Immature natural killer cell (primary cell): Measurements from ENCODE around the gene EPB41L5. TPM values are rescaled to one million over a fixed set of nuclear protein-coding genes. Genes with fewer than 3 reads are reported as not detected.
A peak's percentile ranks its signal among the peaks of the same experiment; 100 is the strongest.
"Not testable (repeated sequence)": the region's sequence is repeated elsewhere in the genome, so short reads cannot be mapped to it uniquely, and the experiment has no call there.

ENCODE experiments used
- DNase-seq, 3 donors: peaks; one replicate each; pipeline ENCODE4 v3.0.0; 2022; ENCODE audit warnings: mixed read lengths in 1 of 3
- H3K27ac Mint-ChIP-seq, 6 donors: one replicate each; pipeline ENCODE4 v1.8.0; 2020; ENCODE audit warnings: mixed read lengths in 6 of 6, mild to moderate bottlenecking in 5 of 6, inconsistent platforms in 4 of 6, moderate library complexity in 3 of 6
- H3K27me3 Mint-ChIP-seq, 3 donors: one replicate each; pipeline ENCODE4 v1.8.0; 2020 to 2021; ENCODE audit warnings: low read depth in 3 of 3, mild to moderate bottlenecking in 3 of 3, mixed read lengths in 3 of 3, moderate library complexity in 3 of 3, inconsistent platforms in 1 of 3
- H3K36me3 Mint-ChIP-seq, 3 donors: one replicate each; pipeline ENCODE4 v1.8.0; 2020; ENCODE audit warnings: mixed read lengths in 3 of 3, inconsistent platforms in 2 of 3, mild to moderate bottlenecking in 2 of 3
- H3K4me1 Mint-ChIP-seq, 2 donors: one replicate each; pipeline ENCODE4 v1.8.0; 2020; ENCODE audit warnings: inconsistent platforms in 2 of 2, mild to moderate bottlenecking in 2 of 2, mixed read lengths in 2 of 2, moderate library complexity in 1 of 2
- H3K4me3 Mint-ChIP-seq, 5 donors: one replicate each; pipeline ENCODE4 v1.8.0; 2020; ENCODE audit warnings: mild to moderate bottlenecking in 5 of 5, mixed read lengths in 5 of 5, inconsistent platforms in 3 of 5, moderate library complexity in 3 of 5
- H3K9me3 Mint-ChIP-seq, 6 donors: one replicate each; pipeline ENCODE4 v1.8.0; 2020; ENCODE audit warnings: mild to moderate bottlenecking in 6 of 6, mixed read lengths in 6 of 6, inconsistent platforms in 4 of 6, moderate library complexity in 3 of 6
- polyA plus RNA-seq, 3 donors: library from polyadenylated mRNA; unstranded; fragments of 300-500 nt; fragmentation: Illumina TruSeq; gene quantifications; one replicate each; pipeline ENCODE4 v1.2.3, GENCODE V29; 2021

The EPB41L5 gene
- polyA plus RNA-seq, 3 donors from 2014 or later = 1.5 to 5.8 (median 4.1) TPM

DNA sequence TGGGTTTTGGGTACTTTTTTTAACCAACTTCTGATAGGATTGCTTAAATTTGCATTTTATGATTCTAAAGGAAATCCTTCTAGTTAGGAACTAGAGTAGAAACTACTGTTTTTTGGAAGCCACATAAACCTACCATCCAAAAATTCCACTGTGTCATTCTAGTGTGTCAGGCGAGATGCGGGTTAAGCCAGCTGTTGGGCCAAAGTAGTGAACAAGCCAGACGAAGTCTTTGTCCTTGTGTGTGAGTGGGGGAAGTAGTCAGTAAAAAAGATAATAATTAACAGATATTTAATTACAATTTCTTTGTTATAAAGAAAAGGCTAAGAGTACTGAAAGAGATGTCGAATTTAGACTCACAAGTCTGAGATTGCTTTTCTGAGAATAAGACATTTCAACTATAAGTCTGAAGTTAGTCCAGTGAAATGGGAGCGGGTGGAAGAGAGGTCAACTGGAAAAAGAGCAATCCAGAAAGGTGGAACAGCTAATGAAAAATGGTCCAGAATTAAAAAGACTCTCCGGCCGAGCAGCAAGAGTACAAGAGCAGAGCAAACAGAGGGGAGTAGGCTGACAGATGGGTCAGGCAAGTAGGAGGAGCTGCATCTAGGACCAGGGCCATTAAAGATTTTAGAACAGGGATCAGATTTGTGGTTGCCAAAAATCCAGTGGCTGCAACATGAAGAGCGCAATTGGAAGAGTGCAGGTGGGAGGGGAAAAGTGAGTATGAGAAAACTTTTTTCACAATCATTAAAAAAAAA is 1.5 kb downstream of the EPB41L5 start:
- H3K27ac Mint-ChIP-seq = peak overlapping the region in 1 of 6 donors; percentile 72
- H3K36me3 Mint-ChIP-seq = peaks cover 0 to 7% (median 5%) of the 10 kb centered on the region in 3 donors
- H3K4me3 Mint-ChIP-seq = peak overlapping the region in 4 of 5 donors; percentile 81 to 86 (median 84)
- H3K27me3 Mint-ChIP-seq = peaks cover 2 to 7% (median 4%) of the 10 kb centered on the region in 3 donors
- peaks cover 20 to 24% of the 10 kb centered on the region in 2 donors for H3K4me1 Mint-ChIP-seq
- no peak for DNase-seq
- no peaks in the 10 kb centered on the region for H3K9me3 Mint-ChIP-seq

DNA sequence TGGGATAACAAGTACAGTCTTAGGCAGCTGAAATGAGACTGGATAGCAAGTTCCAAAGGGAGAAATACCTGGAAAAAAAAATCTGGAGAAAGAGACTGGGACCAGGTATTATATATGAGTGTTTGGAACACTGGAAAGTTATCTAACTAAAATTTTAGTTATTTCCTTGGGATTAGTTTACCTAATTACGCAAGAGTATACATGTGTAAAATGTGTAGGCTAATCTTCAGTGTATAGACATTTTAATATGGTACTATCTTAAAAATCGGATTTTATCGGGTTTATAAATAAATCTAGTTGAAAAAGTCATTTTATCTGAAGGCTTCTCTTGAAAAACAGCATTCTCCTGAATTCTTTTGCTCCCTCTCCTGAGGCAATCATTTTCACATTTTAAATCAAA is 3.9 kb downstream of the EPB41L5 start:
- Mint-ChIP-seq H3K4me1 (peaks cover 17 to 24% of the 10 kb centered on the region in 2 donors), H3K27ac (no peak overlapping the region), H3K9me3 (no peaks in the 10 kb centered on the region), H3K27me3 (peaks cover 0 to 5% (median 0%) of the 10 kb centered on the region in 3 donors), H3K36me3 (peaks cover 0 to 9% (median 7%) of the 10 kb centered on the region in 3 donors), H3K4me3 (no peak overlapping the region)
- no peak for DNase-seq

DNA sequence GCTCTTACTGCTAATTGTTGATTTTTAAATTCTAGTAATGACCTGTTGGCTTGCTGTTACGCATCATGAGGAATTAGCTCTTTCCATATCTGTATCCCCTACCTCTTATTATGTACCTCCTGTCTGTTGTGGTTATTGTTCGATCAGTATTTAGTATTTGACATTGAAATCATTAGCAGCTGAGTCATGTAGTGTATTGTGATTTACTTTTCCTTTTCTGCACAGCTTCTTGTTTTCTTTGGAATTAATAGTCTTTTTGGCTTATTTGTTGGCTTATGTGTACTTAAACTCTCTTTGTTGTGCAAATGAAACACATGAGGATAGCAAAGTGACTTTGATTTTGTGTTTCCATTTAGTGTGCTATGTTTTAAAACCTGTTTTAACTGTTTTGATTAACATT is 4.3 kb downstream of the EPB41L5 start:
- Mint-ChIP-seq H3K27ac (no peak overlapping the region), H3K36me3 (peaks cover 0 to 9% (median 7%) of the 10 kb centered on the region in 3 donors), H3K27me3 (peaks cover 0 to 5% (median 0%) of the 10 kb centered on the region in 3 donors), H3K4me3 (no peak overlapping the region), H3K4me1 (peaks cover 16 to 20% of the 10 kb centered on the region in 2 donors), H3K9me3 (no peaks in the 10 kb centered on the region)
- DNase-seq = no peak

DNA sequence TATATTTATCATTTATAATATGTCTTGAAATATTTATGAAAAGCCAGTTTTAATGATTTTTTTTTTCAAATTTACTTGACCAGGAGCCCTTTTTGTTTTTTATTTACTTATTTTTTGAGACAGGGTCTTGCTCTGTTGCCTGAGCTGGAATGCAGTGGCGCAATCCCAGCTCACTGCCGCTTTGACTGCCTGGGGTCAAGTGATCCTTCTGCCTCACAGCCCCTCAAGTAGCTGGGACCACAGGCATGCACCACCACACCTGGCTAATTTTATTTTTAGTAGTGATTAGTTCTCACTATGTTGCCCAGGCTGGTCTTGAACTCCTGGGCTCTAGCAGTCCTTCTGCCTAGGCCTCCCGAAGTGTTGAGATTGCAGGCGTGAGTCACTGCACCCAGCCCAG is 5.7 kb downstream of the EPB41L5 start:
- Mint-ChIP-seq H3K4me1 (peaks cover 9 to 12% of the 10 kb centered on the region in 2 donors), H3K4me3 (no peak overlapping the region), H3K9me3 (peaks cover 0 to 2% (median 0%) of the 10 kb centered on the region in 6 donors), H3K27me3 (peaks cover 0 to 5% (median 0%) of the 10 kb centered on the region in 3 donors), H3K36me3 (peaks cover 0 to 14% (median 7%) of the 10 kb centered on the region in 3 donors), H3K27ac (no peak overlapping the region)
- DNase-seq = no peak

DNA sequence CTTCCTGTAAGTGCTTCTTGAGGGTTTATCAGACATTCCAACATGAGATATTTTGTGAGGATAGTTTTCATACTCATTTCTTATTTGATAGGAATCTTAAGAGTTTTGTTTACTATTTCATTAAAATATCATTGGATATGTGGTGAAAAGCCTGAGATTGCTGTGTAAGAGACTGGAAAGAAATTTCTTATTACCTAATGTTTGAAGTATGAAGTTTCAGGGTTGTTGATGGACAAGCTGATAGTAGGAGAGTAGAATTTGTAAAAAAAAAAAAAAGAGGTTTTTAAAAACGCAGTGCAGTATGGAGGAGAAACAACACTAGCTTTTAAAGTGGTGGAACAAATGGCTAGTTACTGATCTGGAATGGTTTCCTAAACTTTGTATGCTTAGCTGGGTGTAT is 7.7 kb downstream of the EPB41L5 start:
- no peak for DNase-seq
- peaks cover 0 to 2% (median 2%) of the 10 kb centered on the region in 3 donors for H3K27me3 Mint-ChIP-seq
- peaks cover 6 to 21% (median 8%) of the 10 kb centered on the region in 3 donors for H3K36me3 Mint-ChIP-seq
- no peaks in the 10 kb centered on the region for H3K4me1 Mint-ChIP-seq
- peaks cover 0 to 6% (median 2%) of the 10 kb centered on the region in 6 donors for H3K9me3 Mint-ChIP-seq
- H3K4me3 Mint-ChIP-seq = no peak overlapping the region
- no peak overlapping the region for H3K27ac Mint-ChIP-seq

DNA sequence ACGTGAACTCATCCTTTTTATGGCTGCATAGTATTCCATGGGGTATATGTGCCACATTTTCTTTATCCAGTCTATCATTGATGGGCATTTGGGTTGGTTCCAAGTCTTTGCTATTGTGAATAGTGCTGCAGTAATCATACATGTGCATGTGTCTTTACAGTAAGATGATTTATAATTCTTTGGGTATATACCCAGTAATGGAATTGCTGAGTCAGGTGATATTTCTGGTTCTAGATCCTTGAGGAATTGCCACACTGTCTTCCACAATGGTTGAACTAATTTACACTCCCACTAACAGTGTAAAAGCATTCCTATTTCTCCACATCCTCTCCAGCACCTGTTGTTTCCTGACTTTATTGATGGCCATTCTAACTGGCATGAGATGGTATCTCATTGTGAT is 9.6 kb downstream of the EPB41L5 start:
- H3K4me1 Mint-ChIP-seq, H3K27ac Mint-ChIP-seq, H3K27me3 Mint-ChIP-seq, DNase-seq, H3K4me3 Mint-ChIP-seq, H3K9me3 Mint-ChIP-seq: not testable (repeated sequence)
- H3K36me3 Mint-ChIP-seq = peaks cover 8 to 21% (median 10%) of the 10 kb centered on the region in 3 donors

DNA sequence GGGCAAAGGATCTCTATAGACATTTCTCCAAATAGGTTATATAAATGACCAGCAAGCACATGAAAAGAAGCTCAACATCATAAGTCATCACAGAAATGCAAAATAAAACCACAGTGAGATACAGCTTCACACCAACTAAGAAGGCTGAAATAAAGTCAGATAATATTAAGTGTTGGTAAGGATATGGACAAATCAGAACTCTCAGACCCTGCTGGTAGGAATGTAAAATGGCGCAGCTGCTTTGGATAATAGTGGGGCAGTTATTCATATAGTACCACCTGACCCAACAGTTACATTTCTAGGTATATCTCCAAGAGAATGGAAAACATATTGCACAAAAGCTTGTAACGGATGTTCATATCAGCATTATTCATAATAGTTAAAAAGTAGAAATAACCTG is 14.0 kb downstream of the EPB41L5 start:
- peaks cover 8 to 16% (median 15%) of the 10 kb centered on the region in 3 donors for H3K36me3 Mint-ChIP-seq
- peaks cover 0 to 2% (median 0%) of the 10 kb centered on the region in 3 donors for H3K27me3 Mint-ChIP-seq
- no peak overlapping the region for H3K4me3 Mint-ChIP-seq
- DNase-seq = no peak
- H3K4me1 Mint-ChIP-seq = no peaks in the 10 kb centered on the region
- H3K27ac Mint-ChIP-seq = no peak overlapping the region
- H3K9me3 Mint-ChIP-seq = peaks cover 0 to 6% (median 2%) of the 10 kb centered on the region in 6 donors

DNA sequence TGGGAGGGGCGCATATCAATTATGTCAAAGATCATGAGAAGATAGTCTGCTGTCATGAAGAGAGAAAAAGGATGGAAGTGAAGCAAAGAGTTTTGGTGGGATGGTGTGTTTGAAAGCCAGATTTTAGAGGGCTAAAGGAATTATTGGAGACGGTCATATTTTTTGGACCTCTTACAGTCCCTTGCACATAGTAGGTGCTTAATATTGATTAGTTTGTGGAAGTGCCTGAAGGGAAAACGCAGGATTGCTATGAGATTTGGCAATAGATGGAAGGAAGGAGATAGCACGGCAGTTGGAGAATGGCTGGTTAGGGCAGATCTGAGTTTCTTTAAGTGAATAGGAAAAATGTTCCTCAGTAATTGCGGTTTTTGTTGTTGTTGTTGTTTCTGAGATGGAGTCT is 15.9 kb downstream of the EPB41L5 start:
- DNase-seq = no peak
- Mint-ChIP-seq H3K27ac (no peak overlapping the region), H3K36me3 (peaks cover 8 to 15% (median 11%) of the 10 kb centered on the region in 3 donors), H3K27me3 (peaks cover 0 to 2% (median 0%) of the 10 kb centered on the region in 3 donors), H3K9me3 (peaks cover 0 to 6% (median under 1%) of the 10 kb centered on the region in 6 donors), H3K4me3 (no peak overlapping the region), H3K4me1 (no peaks in the 10 kb centered on the region)

DNA sequence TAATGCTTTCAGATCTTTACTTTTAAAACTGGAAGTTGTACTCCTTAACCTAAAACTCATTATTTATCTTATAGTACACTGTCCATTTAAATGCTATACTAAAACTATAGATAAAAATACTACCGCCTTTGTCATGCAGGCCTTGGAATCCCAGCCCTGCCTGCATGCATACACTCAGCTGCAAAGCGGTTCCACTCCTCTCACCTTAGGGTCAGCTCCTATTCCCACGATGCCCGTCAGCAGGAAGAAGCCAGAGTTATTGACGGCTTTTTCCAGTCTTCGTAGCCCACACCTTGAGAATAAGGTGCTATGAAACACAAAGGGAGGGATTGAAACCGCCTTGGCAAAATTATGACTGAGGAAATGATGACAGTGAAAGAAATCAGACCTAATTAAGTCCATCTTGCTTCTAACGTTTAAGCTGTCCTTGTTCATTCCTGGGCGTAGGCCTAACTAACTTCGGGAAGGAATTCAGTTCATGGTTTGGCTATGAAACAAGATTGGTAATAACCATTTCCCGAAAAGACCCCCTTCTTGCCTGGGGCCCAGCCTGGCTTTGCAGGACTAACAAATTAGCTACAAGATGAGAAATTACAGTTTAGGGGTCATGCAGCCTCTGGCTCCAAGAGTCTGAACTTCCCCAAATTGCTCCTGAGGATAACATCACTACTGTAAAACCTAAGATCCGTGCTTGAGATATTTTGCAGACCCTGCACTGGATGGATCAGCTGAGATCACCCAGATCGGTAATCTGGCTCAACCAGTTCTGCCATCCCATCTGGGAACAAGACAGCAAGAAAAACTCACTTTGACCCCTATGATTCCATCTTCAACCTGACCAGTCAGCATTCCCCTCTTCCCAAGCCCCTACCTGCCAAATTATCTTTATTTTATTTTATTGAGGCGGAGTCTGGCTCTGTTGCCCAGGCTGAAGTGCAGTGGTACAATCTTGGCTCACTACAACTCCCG is 17.1 kb downstream of the EPB41L5 start:
- DNase-seq = no peak
- Mint-ChIP-seq H3K4me1 (peaks cover 0 to 2% of the 10 kb centered on the region in 2 donors), H3K4me3 (no peak overlapping the region), H3K36me3 (peaks cover 5 to 13% (median 9%) of the 10 kb centered on the region in 3 donors), H3K27me3 (peaks cover 0 to 1% (median 0%) of the 10 kb centered on the region in 3 donors), H3K9me3 (peaks cover 0 to 5% (median under 1%) of the 10 kb centered on the region in 6 donors), H3K27ac (no peak overlapping the region)

DNA sequence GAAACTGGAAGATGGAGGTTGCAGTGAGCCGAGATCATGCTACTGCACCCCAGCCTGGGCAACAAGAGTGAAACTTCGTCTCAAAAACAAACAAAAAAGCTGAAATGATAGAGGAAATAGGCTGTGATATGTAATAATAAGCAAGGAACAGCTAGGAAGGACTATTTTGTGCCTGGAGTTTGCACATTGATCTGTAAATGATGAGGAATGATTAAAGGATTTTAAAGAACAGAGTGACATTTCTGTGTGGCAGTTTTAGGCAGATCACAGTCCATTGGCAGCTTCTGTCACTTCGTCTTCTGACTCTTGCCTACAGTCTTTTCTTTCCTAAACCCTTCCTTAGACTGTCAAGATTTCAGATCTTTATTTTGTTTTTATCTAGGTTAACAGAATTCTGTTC is 19.4 kb downstream of the EPB41L5 start:
- H3K4me3 Mint-ChIP-seq = no peak overlapping the region
- peaks cover 0 to 3% (median 0%) of the 10 kb centered on the region in 6 donors for H3K9me3 Mint-ChIP-seq
- peaks cover 0 to 4% (median 4%) of the 10 kb centered on the region in 3 donors for H3K36me3 Mint-ChIP-seq
- H3K27me3 Mint-ChIP-seq = peaks cover 0 to 2% (median 0%) of the 10 kb centered on the region in 3 donors
- H3K4me1 Mint-ChIP-seq = peaks cover 0 to 2% of the 10 kb centered on the region in 2 donors
- H3K27ac Mint-ChIP-seq = no peak overlapping the region
- no peak for DNase-seq

DNA sequence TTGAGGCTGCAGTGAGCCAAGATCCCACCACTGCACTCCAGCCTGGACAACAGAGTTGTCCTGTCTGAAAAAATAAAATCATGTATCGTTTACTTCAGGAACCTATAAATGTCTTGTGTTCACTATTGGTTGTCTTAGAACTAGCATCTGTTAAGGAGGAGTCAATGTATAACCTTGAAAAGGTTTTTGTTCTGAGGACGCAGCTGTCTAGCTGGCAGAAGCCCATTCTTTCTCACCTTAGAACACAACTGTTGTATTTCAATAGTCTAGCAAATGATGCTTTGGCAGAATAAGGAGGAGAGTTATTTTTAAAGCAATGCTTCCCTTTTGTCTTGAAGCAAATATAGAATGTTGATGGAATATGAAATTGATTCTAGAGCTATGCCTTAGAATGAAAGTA is 21.1 kb downstream of the EPB41L5 start:
- H3K27ac Mint-ChIP-seq = no peak overlapping the region
- H3K27me3 Mint-ChIP-seq = peaks cover 0 to 2% (median 2%) of the 10 kb centered on the region in 3 donors
- peaks cover 0 to 2% (median 0%) of the 10 kb centered on the region in 3 donors for H3K36me3 Mint-ChIP-seq
- H3K4me3 Mint-ChIP-seq = no peak overlapping the region
- H3K4me1 Mint-ChIP-seq = peaks cover 0 to 2% of the 10 kb centered on the region in 2 donors
- H3K9me3 Mint-ChIP-seq = peaks cover 0 to 3% (median 0%) of the 10 kb centered on the region in 6 donors
- no peak for DNase-seq

DNA sequence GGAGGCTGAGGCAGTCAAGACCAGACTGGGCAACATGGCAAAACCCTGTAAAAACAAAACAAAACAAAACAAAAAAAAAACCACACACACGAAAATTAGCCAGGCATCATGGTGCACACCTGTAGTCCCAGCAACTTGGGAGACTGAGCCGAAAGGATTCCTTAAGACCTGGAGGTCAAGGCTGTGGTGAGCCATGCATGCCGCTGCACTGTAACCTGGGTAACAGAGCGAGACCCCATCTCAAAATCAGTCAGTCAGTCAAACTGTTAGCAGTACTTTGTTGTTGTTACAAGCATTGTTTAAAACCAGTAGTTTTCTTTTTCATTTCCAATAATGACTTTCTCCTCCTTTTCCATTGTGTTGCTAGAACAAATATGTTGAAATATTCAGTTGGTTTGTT is 21.7 kb downstream of the EPB41L5 start:
- H3K36me3 Mint-ChIP-seq = peaks cover 0 to 5% (median 0%) of the 10 kb centered on the region in 3 donors
- no peak overlapping the region for H3K4me3 Mint-ChIP-seq
- peaks cover 0 to 2% (median 2%) of the 10 kb centered on the region in 3 donors for H3K27me3 Mint-ChIP-seq
- peaks cover 0 to 2% of the 10 kb centered on the region in 2 donors for H3K4me1 Mint-ChIP-seq
- H3K27ac Mint-ChIP-seq = no peak overlapping the region
- no peak for DNase-seq
- peaks cover 0 to 3% (median 0%) of the 10 kb centered on the region in 6 donors for H3K9me3 Mint-ChIP-seq

DNA sequence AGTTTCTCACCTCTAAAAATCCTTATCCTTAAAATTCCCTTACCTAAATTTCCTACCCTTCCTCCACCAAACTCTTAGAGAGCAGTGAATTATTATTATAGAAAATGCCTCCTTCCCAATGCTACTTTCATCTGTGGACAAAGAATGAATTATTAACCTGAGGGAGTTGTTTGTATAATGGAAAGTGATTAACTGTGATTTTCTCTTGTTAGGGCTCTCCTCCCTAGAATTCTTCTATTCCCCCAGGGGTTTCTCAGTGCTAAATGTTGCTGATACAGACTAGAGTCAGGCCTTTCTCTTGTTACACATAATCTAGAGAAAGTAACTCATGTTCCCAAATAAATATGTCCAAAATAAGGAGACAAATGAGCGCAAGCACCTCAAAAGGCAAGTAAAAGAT is 23.3 kb downstream of the EPB41L5 start:
- peaks cover 0 to 2% of the 10 kb centered on the region in 2 donors for H3K4me1 Mint-ChIP-seq
- H3K4me3 Mint-ChIP-seq = no peak overlapping the region
- no peak for DNase-seq
- H3K9me3 Mint-ChIP-seq = peaks cover 0 to 3% (median 0%) of the 10 kb centered on the region in 6 donors
- peaks cover 0 to 5% (median 0%) of the 10 kb centered on the region in 3 donors for H3K36me3 Mint-ChIP-seq
- H3K27ac Mint-ChIP-seq = no peak overlapping the region
- peaks cover 0 to 2% (median 2%) of the 10 kb centered on the region in 3 donors for H3K27me3 Mint-ChIP-seq
